Suppressor macrophage treated with lipopolysaccharide for 1 hour (primary cell): Measurements from ENCODE around the gene MTOR.
"Not testable (repeated sequence)": the region's sequence is repeated elsewhere in the genome, so short reads cannot be mapped to it uniquely, and the experiment has no call there.

Experiments
- DNase-seq, 3 donors: peaks; one replicate each; pipeline ENCODE4 v3.0.0-alpha.2; 2020 to 2022

The MTOR gene

GRCh38 chr1:11178021-11179015, 84.0 kb downstream of the MTOR start:
- DNase-seq: no peak

DNA sequence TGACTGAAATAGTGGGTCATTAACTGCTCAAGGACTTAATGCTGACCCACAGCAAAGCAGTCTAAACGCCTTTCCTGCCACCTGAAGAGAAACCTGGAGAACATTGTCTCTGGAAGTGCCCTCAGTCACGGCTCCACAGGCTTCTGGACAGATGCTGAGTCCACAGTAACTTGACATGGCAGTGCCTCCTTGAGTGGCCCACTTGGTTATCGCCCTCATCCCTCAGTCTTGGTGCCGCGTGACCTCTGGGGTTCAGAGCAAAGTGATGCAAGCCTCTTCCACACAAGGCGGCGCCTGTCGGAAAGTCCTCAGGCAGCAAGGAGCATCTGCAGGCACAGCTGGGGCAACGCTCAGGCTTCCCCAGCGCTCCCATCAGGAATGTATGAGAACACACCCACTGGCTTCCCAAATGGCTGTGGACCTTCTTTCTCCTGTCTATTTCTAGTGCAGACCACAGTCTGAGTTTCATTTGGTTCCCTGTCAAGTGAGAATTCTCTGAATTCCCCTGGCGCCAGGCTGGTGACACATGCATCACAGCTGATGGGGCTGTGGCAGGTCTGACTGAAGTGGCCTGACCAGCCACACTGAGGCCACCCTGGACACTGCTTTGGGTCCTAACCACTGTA, 86.2 kb downstream of the MTOR start:
- no peak for DNase-seq

- DNase-seq: no peak
Measured at GRCh38 chr1:11175461-11175860, 86.9 kb downstream of the MTOR start.

GRCh38 chr1:11174261-11174942, 87.9 kb downstream of the MTOR start:
- no peak for DNase-seq

DNA sequence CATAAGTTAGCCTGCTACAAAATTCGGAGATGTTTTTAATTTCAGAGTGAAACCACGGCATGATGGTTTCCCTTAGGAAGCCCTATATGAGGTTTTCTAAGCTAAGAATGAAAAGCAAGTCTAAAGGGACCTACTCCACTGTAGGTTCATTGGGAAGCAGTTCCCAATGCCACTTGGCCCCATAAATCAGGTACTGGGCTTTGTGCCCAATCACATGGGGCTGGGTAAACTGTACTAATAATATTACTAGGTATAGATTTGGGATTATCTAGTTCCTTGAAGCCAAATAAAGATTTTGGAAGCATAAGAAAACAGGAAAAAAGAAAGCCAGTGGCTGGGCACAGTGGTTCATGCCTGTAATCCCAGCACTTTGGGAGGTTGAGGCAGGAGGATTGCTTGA, 92.2 kb downstream of the MTOR start:
- no peak for DNase-seq

GRCh38 chr1:11169202-11169601, 93.1 kb downstream of the MTOR start:
- no peak for DNase-seq

- DNase-seq: no peak
Measured at GRCh38 chr1:11168731-11169130, 93.6 kb downstream of the MTOR start.

DNA sequence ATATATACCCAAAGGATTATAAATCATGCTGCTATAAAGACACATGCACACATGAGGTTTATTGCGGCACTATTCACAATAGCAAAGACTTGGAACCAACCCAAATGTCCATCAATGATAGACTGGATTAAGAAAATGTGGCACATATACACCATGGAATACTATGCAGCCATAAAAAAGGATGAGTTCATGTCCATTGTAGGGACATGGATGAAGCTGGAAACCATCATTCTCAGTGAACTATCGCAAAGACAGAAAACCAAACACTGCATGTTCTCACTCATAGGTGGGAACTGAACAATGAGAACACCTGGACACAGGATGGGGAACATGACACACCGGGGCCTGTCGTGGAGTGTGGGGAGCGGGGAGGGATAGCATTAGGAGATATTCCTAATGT, 95.6 kb downstream of the MTOR start:
- not testable (repeated sequence) for DNase-seq

DNA sequence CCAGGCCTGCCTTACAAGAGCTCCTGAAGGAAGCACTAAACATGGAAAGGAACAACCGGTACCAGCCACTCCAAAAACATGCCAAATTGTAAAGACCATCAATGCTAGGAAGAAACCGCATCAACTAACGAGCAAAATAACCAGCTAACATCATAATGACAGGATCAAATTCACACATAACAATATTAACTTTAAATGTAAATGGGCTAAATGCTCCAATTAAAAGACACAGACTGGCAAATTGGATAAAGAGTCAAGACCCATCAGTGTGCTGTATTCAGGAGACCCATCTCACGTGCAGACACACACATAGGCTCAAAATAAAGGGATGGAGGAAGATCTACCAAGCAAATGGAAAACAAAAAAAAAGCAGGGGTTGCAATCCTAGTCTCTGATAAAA, 99.6 kb downstream of the MTOR start:
- not testable (repeated sequence) for DNase-seq

DNA sequence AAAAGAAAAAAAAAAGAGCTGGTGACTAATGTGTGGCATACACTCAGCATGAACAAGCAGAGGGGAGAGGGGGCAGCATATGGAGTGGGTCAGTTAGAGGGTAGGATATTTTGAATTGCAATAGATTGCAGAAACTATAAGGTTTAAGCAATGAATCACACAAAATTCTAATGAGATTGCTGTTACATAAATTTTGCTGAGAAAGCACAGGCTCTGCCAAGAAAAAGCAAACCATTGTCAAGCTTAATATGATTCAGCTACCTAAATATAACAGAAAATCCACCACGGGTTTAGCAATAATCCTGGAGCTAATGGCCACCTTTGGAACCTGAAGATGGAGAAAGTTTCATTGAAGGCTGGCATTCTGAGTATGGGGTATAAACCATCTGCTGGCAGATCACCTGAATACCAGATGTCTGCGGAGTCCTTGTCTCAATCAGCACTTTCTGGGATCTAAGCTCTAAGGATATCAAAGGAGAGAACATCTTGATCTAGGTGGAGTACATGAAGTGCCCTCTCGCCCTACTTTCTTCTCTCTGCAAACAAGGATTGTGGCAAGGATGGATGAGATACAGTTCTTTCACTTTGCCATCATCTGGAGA, 103.5 kb downstream of the MTOR start:
- DNase-seq: peak; percentile 12 to 48 (median 31)

GRCh38 chr1:11158291-11158690, 104.1 kb downstream of the MTOR start:
- no peak for DNase-seq

DNA sequence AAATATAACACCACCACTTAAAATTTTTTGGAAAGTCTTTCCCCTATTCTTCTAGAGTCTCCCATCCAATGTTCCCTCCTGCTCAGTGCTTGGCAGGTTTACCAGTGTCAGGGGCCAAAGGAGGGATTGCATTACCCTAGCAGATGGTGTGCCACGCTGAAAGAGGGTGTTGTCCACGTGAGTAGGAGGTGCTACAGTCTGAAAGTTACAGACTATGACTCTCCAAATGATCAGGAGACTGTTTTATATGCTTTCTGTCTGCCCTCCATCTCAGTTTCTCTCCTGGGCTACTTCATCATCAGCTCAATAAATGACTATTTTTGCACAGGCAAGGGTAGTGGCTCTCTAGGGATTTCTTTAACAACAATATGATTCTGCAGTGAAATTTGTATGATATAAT, 104.5 kb downstream of the MTOR start:
- no peak for DNase-seq

DNA sequence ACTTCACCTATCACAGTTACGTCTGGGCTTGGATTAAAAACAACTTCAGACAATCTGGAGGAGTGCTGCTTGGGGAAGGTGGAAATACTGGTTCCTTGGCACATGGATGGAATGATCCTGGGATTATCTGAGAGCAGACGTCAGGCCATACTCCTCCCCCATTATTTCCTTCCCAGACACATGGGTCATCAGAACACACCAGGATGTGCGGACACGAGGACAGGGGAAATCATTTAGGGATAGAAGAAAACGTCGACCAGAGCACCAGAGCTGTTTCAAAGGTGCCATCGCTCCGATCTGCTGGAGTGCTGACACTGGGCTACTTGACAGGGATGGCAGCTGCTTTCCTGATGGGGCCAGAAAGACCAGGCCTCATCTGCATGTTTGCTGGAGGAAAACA, 105.0 kb downstream of the MTOR start:
- no peak for DNase-seq

DNA sequence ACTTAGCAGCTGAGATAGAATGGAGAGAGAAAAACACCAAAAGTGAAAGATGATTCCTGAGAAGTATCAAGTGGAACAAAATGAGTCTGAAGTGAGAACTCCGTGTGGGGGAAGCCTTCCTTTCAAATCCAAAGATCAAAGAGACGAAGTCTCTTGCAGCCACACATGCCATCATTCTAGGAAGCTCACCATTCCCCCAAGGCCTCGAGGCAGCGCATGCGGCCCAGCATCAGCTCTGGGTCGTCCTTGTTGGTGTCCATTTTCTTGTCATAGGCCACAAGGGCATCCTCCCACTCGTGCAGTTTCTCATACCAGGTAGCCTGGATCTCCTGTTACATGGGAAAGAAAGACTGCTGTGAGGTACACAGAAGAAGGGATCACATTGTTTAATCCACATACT, 105.4 kb downstream of the MTOR start:
- DNase-seq: no peak

- DNase-seq: no peak
Measured at GRCh38 chr1:11156441-11156840, 105.9 kb downstream of the MTOR start.

DNA sequence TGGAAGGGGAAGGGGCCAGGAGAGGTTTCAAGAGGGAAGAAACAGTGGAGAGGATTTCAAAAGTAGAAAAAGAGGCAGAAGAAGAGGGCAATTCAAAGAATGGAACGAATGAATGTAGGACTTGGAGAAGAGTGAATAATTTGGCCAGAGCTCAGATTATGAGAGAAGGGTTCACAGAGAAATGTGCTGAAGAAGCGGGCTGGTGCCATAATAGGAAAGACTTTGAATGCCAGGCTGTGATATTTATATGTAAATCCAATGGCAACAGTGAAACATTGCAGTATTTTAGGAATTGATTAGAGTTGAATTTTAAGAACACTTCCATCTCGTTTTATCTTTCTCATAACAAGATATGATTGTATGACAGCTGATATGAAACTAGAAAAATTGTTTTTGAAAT, 109.2 kb downstream of the MTOR start:
- DNase-seq: no peak

- no peak for DNase-seq
Measured at GRCh38 chr1:11152755-11153154, 109.6 kb downstream of the MTOR start.

DNA sequence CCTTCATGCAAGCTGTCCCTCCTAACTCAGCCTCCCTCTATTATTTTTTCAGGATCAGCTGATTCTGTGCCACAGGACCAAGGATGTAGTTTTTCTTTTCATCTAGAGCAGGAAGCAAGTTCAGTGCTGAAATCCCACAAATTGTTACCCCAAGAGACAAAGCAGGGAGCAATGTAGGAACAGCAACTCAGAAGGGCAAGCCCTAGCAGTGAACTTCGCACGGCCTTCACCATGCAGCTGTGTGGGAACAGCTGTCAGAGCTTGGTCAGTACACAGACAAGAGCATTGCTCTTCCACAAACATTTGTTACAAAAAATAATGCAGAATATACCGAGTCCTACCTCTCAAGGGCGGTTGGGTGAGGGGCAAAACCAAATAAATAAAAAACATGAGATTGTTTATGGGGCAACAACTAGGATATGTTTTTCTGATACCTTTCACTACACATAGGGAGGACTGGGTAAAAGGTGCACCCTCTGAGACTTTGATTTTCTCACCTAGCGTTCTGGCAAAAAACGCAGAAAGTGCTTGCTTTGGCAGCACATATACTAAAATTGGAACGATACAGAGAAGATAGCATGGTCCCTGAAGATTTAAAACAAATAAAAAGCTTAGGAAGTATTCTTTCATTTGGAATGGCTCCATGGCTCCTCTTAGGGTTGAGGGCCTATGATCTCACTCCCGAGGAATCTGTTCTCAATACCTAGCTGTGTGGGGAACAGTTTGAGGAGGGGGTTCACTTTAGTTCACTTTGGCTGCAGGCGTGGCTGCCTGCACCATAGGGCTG, 110.3 kb downstream of the MTOR start:
- no peak for DNase-seq

- DNase-seq: peak in 1 of 3 donors; percentile 34
Measured at GRCh38 chr1:11151114-11151513, 111.2 kb downstream of the MTOR start.

DNA sequence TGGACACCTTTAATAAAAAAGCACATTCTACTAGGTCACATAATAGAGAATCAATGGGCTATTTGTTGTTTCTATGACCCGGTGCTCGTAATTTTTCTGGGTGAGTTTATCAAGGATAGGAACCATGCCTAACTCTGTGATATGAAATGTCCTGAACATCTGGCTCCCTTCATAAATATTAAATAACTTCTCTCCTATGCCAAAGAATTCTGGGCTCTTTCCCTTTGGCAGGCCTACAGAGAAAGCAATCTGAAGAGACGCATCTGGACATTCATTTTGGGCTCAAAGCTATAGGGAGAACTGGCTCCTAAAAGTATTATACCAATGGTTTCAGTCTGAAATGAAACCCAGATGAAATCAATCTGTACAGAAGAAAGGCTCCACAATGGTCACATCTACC, 112.0 kb downstream of the MTOR start:
- DNase-seq: no peak

DNA sequence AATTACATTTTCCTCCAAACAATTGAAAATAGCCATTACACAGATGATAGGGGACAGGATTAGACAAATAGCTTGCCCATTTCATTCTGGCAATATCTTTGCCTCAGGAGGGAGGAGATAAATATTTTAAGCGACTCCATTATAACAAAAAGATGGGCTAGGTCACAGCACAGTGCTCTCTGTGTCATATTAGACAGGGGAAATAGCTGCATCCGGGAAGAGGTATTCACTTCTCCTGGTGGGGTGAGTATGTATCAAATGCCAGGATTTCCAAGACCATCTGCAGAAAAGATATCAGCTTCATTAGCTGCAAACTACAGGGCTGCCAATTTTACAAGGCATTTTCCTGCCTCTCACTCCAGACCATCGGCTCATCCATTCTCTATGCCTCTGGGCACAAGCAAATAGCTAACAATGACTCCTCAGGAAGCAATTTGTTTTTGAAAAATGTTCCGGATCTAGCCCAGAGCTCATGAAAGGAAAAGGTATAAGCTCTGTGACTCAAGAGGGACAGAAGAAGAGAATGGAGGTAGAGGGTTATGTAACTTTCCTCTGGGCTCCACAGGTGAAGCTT, 115.1 kb downstream of the MTOR start:
- no peak for DNase-seq

- no peak for DNase-seq
Measured at GRCh38 chr1:11145741-11146140, 116.6 kb downstream of the MTOR start.
